ENCODE results near the gene LCN9. TPM values are rescaled to one million over a fixed set of nuclear protein-coding genes. Genes with fewer than 3 reads are reported as not detected.

The LCN9 gene
- total and polyA plus RNA-seq, 7 donors: not detected

- intact Hi-C loops (cut with DNase I): no loop called here
- H3K27me3 ChIP-seq: peaks cover 0 to 63% (median 50%) of the 10 kb centered on the region in 3 donors
- WGBS, 2 donors: 42 to 51% methylated on average over 16 of the region's 16 CpGs
Measured at GRCh38 chr9:135712613-135713295, 49.6 kb downstream of the LCN9 start.

GRCh38 chr9:135714242-135715055 lies 51.3 kb downstream of the LCN9 start:
- Histone ChIP-seq H3K27ac (no peak overlapping the region), H3K4me1 (no peaks in the 10 kb centered on the region), H3K36me3 (no peaks in the 10 kb centered on the region), H3K27me3 (peaks cover 0 to 80% (median 63%) of the 10 kb centered on the region in 3 donors), H3K9me3 (no peaks in the 10 kb centered on the region), H3K4me3 (no peak overlapping the region)
- intact Hi-C loops (cut with DNase I): no loop called here
- no peak for TF ChIP-seq CTCF (IDR thresholded peaks at IDR 0.05)
- TF ChIP-seq EP300 (IDR thresholded peaks at IDR 0.05): no peak
- no peak for TF ChIP-seq POLR2AphosphoS5 (IDR thresholded peaks at IDR 0.05)
- no peak for TF ChIP-seq POLR2A (IDR thresholded peaks at IDR 0.05)
- 4 to 18% methylated on average over 103 of the region's 103 CpGs for WGBS, 2 donors
- no peak for DNase-seq

More at GRCh38 chr9:135712613-135713295, 49.6 kb downstream of the LCN9 start:
- Histone ChIP-seq H3K9me3 (no peaks in the 10 kb centered on the region), H3K27ac (no peak overlapping the region), H3K4me3 (no peak overlapping the region), H3K4me1 (no peaks in the 10 kb centered on the region), H3K36me3 (no peaks in the 10 kb centered on the region)
- DNase-seq: no peak
- TF ChIP-seq POLR2AphosphoS5 (IDR thresholded peaks at IDR 0.05) (no peak), EP300 (IDR thresholded peaks at IDR 0.05) (no peak), POLR2A (IDR thresholded peaks at IDR 0.05) (no peak), CTCF (IDR thresholded peaks at IDR 0.05) (no peak)

DNA sequence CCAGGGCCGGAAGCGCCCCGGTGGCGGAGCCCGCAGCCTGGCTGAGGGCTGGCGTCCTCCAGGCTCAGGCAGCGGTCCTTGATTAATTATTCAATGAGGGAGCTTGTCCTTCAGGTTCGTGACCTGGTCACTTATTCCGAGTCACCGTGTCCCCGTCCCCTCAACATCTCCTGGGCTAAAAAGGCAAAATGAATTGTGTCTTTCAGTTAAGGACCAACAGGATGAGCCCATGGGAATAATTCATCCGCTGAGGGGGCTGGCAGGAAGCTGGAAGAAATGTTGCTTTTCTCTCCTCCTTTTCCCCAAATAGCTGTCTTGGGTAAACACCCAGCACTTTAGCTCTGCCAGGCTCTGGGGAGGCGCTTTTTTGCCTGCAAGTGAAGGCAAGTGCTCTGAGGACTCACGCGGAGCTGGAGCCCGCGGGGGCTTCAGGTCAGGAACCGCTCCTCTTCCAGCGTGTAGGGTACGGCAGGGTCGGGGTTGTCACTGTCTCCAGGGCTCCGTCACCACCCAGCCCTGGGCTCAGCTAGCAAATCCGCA lies 52.0 kb downstream of the LCN9 start:
- no peak for DNase-seq
- TF ChIP-seq EP300 (IDR thresholded peaks at IDR 0.05) (no peak), CTCF (IDR thresholded peaks at IDR 0.05) (no peak), POLR2AphosphoS5 (IDR thresholded peaks at IDR 0.05) (no peak), POLR2A (IDR thresholded peaks at IDR 0.05) (no peak)
- H3K4me1 ChIP-seq: no peaks in the 10 kb centered on the region
- 31 to 43% methylated on average over 23 of the region's 23 CpGs for WGBS, 2 donors
- no peaks in the 10 kb centered on the region for H3K9me3 ChIP-seq
- H3K27ac ChIP-seq: no peak overlapping the region
- peaks cover 0 to 87% (median 63%) of the 10 kb centered on the region in 3 donors for H3K27me3 ChIP-seq
- no peak overlapping the region for H3K4me3 ChIP-seq
- H3K36me3 ChIP-seq: no peaks in the 10 kb centered on the region
- intact Hi-C loops (cut with DNase I): no loop called here

DNA sequence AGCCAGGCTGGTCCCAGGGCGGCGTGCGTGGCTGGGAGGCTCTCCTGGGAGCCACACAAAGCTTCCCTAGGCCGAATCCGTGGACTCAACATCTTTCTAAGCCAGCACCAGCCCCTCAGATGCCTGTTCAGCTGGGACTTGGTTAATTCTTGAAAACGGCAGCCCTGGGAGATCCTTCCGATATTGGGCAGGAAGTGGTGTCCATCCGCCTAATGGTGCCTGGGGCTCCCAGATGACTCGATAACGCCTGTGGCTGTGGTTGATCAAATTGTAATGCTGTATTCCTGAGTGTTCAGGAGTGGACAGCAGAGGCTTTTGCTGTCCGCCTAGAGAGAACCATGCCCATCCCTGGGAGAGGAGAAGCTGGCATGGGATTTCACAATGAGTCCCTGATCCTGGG lies 52.9 kb downstream of the LCN9 start:
- Histone ChIP-seq H3K4me1 (no peaks in the 10 kb centered on the region), H3K4me3 (no peak overlapping the region), H3K27ac (no peak overlapping the region), H3K36me3 (no peaks in the 10 kb centered on the region), H3K27me3 (peaks cover 0 to 91% (median 63%) of the 10 kb centered on the region in 3 donors), H3K9me3 (no peaks in the 10 kb centered on the region)
- no peak for DNase-seq
- intact Hi-C loops (cut with DNase I): no loop called here
- WGBS, 2 donors: 83 to 84% methylated on average over 11 of the region's 11 CpGs
- TF ChIP-seq POLR2AphosphoS5 (IDR thresholded peaks at IDR 0.05) (no peak), EP300 (IDR thresholded peaks at IDR 0.05) (no peak), CTCF (IDR thresholded peaks at IDR 0.05) (no peak), POLR2A (IDR thresholded peaks at IDR 0.05) (no peak)

Other genes starting within 250 kb of the LCN9 start
- gene PPP1R26, start 183.5 kb upstream of the LCN9 start, total RNA-seq: 10 to 100 TPM in 1 of 4 donors, 1 to 10 TPM in 3; 8.8 to 12.7 (median 9.8) TPM
- 10 to 100 TPM in 1 of 3 donors, 1 to 10 TPM in 2; 4.8 to 10.9 (median 5.3) TPM for gene PPP1R26, start 183.5 kb upstream of the LCN9 start, polyA plus RNA-seq
- gene MRPS2, start 162.6 kb upstream of the LCN9 start, total RNA-seq: 10 to 100 TPM; 30.0 to 38.0 (median 36.4) TPM
- gene MRPS2, start 162.6 kb upstream of the LCN9 start, polyA plus RNA-seq: 10 to 100 TPM; 36.5 to 61.6 (median 37.8) TPM
- not detected for gene LCN1, start 141.9 kb upstream of the LCN9 start, total RNA-seq
- gene LCN1, start 141.9 kb upstream of the LCN9 start, polyA plus RNA-seq: under 1 TPM in 1 of 3 donors, not detected in 2; 0.10 TPM
- not detected for gene OBP2A, start 117.2 kb upstream of the LCN9 start, total RNA-seq
- not detected for gene OBP2A, start 117.2 kb upstream of the LCN9 start, polyA plus RNA-seq
- gene PAEP, start 101.6 kb upstream of the LCN9 start, total RNA-seq: not detected
- gene PAEP, start 101.6 kb upstream of the LCN9 start, polyA plus RNA-seq: not detected
- not detected for gene GLT6D1, start 23.8 kb upstream of the LCN9 start, total RNA-seq
- not detected for gene GLT6D1, start 23.8 kb upstream of the LCN9 start, polyA plus RNA-seq
- gene SOHLH1, start 36.2 kb downstream of the LCN9 start, total RNA-seq: not detected
- gene SOHLH1, start 36.2 kb downstream of the LCN9 start, polyA plus RNA-seq: not detected
- under 1 TPM in 3 of 4 donors, not detected in 1; 0.28 to 0.95 (median 0.36) TPM for gene KCNT1, start 38.9 kb downstream of the LCN9 start, total RNA-seq
- under 1 TPM in 1 of 3 donors, not detected in 2; 0.23 TPM for gene KCNT1, start 38.9 kb downstream of the LCN9 start, polyA plus RNA-seq
- 10 to 100 TPM; 19.4 to 37.7 (median 21.2) TPM for gene CAMSAP1, start 244.2 kb downstream of the LCN9 start, total RNA-seq
- gene CAMSAP1, start 244.2 kb downstream of the LCN9 start, polyA plus RNA-seq: 1 to 10 TPM; 2.3 to 6.1 (median 2.4) TPM